Measurements from ENCODE around the gene TRAF1.

DNA sequence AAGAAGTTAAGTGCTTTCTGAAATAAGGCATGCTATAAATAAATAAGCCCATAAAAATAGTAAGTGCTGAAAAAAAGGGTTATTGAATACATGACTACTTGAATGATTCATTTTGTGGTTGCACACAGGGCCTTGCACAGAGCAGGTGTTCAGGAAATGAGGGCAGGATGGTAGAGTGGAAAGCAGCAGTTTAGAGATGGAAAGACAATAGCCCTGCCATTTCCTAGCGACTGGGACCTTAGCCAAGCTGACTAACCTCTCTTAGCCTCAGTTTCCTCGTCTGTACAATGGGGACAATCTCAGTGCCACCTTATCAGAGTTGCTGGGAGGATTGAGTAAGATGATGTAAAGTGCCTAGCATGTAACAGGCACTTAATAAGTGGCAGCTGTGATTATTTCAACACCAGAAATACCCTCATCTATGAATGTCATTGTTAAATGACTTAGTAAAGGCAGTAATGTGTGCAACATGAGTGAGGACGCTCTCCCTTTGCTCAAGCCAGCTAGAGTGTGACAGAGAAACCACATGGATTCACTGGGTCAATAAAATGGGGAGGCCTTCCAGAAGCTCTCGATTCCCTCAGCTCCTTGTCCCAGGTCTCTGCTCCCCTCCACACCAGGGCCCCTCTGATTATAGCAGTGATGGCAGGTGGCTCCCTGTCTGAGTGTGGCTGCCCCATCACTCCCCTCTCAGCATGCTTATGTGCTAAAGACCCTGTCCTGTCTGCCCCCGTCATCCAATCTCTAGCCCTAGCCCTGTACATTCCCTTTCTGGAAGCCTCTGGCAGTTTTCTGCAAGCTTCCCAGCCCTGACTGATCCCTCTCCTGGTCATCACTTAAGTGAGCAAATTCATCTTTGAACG is 33.6 kb downstream of the TRAF1 start:
- TF ChIP-seq, protein P1, sequence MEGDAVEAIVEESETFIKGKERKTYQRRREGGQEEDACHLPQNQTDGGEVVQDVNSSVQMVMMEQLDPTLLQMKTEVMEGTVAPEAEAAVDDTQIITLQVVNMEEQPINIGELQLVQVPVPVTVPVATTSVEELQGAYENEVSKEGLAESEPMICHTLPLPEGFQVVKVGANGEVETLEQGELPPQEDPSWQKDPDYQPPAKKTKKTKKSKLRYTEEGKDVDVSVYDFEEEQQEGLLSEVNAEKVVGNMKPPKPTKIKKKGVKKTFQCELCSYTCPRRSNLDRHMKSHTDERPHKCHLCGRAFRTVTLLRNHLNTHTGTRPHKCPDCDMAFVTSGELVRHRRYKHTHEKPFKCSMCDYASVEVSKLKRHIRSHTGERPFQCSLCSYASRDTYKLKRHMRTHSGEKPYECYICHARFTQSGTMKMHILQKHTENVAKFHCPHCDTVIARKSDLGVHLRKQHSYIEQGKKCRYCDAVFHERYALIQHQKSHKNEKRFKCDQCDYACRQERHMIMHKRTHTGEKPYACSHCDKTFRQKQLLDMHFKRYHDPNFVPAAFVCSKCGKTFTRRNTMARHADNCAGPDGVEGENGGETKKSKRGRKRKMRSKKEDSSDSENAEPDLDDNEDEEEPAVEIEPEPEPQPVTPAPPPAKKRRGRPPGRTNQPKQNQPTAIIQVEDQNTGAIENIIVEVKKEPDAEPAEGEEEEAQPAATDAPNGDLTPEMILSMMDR (IDR thresholded peaks at IDR 0.05; ENCODE audit: low read length), result no peak
- TF ChIP-seq EZH2 (IDR thresholded peaks at IDR 0.05; ENCODE audit: borderline replicate concordance, low read length), result no peak

All from OCI-LY1 (cell line).